GM21515 (cell line): ENCODE data around the gene NELL1.

Experiments
- ATAC-seq: cut with Tn5 transposase; IDR thresholded peaks from one replicate; pipeline ENCODE4 v1.9.1; 2021; ENCODE audit not compliant: unreplicated experiment

Gene NELL1

GRCh38 chr11:20668844-20669819 is at the start of gene NELL1:
TSS of gene NELL1 (plus strand) at chr11:20669586.
- no peak for ATAC-seq

- no peak for ATAC-seq
Measured at GRCh38 chr11:20620988-20621387, 48.4 kb upstream of the NELL1 start.

GRCh38 chr11:20621679-20622078 is 47.7 kb upstream of the NELL1 start:
- no peak for ATAC-seq

GRCh38 chr11:20623252-20623651 is 46.1 kb upstream of the NELL1 start:
- ATAC-seq, result no peak

GRCh38 chr11:20626279-20626678 is 43.1 kb upstream of the NELL1 start:
- ATAC-seq, result no peak

GRCh38 chr11:20627026-20627425 is 42.4 kb upstream of the NELL1 start:
- no peak for ATAC-seq

- no peak for ATAC-seq
Measured at GRCh38 chr11:20627701-20628100, 41.7 kb upstream of the NELL1 start.

- ATAC-seq, result no peak
Measured at GRCh38 chr11:20631519-20632168, 37.7 kb upstream of the NELL1 start.

- no peak for ATAC-seq
Measured at GRCh38 chr11:20632169-20632532, 37.2 kb upstream of the NELL1 start.

- no peak for ATAC-seq
Measured at GRCh38 chr11:20634044-20634443, 35.3 kb upstream of the NELL1 start.

GRCh38 chr11:20634781-20635180 is 34.6 kb upstream of the NELL1 start:
- no peak for ATAC-seq

- no peak for ATAC-seq
Measured at GRCh38 chr11:20638074-20638473, 31.3 kb upstream of the NELL1 start.

GRCh38 chr11:20639688-20640087 is 29.7 kb upstream of the NELL1 start:
- no peak for ATAC-seq

GRCh38 chr11:20640401-20640800 is 29.0 kb upstream of the NELL1 start:
- ATAC-seq, result no peak

GRCh38 chr11:20644360-20644759 is 25.0 kb upstream of the NELL1 start:
- ATAC-seq, result no peak

- peak; percentile 81 for ATAC-seq
Measured at GRCh38 chr11:20647976-20648565, 21.3 kb upstream of the NELL1 start.

GRCh38 chr11:20652150-20652806 is 17.1 kb upstream of the NELL1 start:
- no peak for ATAC-seq

- no peak for ATAC-seq
Measured at GRCh38 chr11:20654038-20654437, 15.3 kb upstream of the NELL1 start.

- ATAC-seq, result no peak
Measured at GRCh38 chr11:20656901-20657300, 12.5 kb upstream of the NELL1 start.

GRCh38 chr11:20658135-20658534 is 11.3 kb upstream of the NELL1 start:
- ATAC-seq, result no peak

GRCh38 chr11:20661445-20661844 is 7.9 kb upstream of the NELL1 start:
- no peak for ATAC-seq
